H4 (cell line): ENCODE measurements around the gene TMEM207. TPM values are rescaled to one million over a fixed set of nuclear protein-coding genes. Genes with fewer than 3 reads are reported as not detected.
A peak's percentile ranks its signal among the peaks of the same experiment; 100 is the strongest.

Source experiments
- DNase-seq: peaks from one replicate; pipeline ENCODE4 v3.0.0-alpha.2; 2015; ENCODE audit warnings: low spot score
- total RNA-seq: library from RNA; depleted of rRNA; stranded (reverse); fragments of >200 nt; shearing (Covaris generic); gene quantifications from 2 replicates; pipeline ENCODE4 v1.2.3, GENCODE V29; 2014; rRNA removed

Gene TMEM207
- total RNA-seq, 1 experiment from 2014 or later: not detected

GRCh38 chr3:190385731-190386688 is 63.7 kb downstream of the TMEM207 start:
- DNase-seq: peak; percentile 90

- peak; percentile 49 for DNase-seq
Observed at GRCh38 chr3:190384309-190384756, 65.4 kb downstream of the TMEM207 start.

- DNase-seq: no peak
Observed at GRCh38 chr3:190382082-190382481, 67.6 kb downstream of the TMEM207 start.

GRCh38 chr3:190381441-190381840 is 68.3 kb downstream of the TMEM207 start:
- DNase-seq: no peak

GRCh38 chr3:190380184-190380583 is 69.5 kb downstream of the TMEM207 start:
- no peak for DNase-seq

Other genes starting within 250 kb of the TMEM207 start
- gene CLDN1, start 127.5 kb downstream of the TMEM207 start, total RNA-seq: 0.12 and 0.14 TPM in 2 replicates
- gene CLDN16, start 61.7 kb downstream of the TMEM207 start, total RNA-seq: 0.15 TPM in 1 of 2 replicates, not detected in the other
- gene IL1RAP, start 64.2 kb upstream of the TMEM207 start, total RNA-seq: 12.1 and 13.3 TPM in 2 replicates